ENCODE data around the gene DSE. TPM values are rescaled to one million over a fixed set of nuclear protein-coding genes. Genes with fewer than 3 reads are reported as not detected.

DSE gene
- polyA plus RNA-seq, 3 donors = 14.6 to 36.5 (median 28.4) TPM

DNA sequence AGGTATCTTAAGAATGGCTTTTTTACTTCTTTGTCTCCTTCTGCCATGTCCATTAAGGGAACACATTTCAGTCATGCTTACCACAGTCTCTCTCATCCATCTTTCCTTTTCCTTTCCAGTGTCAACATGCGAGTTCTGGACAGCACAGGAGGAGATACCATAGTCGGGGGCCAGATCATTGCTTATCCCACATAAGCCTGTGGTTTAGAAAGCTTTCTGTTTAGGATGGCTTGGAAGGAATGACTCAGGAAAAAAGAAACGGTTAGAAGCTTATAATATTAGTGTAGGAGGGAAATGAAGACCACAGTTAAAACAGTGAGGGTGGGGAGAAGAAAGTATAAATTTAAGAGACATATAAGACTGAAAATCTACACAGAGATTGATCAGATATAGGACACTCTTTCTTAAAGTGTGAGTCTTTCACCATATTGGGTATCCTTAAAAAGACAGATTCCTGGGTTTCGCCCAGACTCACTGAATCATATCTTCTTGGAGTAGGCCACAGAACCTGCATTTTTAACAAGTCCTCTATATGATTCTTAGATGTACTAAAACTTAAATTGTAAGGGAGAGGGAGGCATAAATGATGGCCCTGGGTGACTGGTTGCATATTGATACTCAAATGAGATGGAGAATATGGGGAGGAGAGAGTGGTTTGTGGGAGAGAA is 36.1 kb downstream of the DSE start:
- peaks cover 0 to 1% (median 0%) of the 10 kb centered on the region in 3 donors for H3K27me3 Mint-ChIP-seq (ENCODE audit: low read depth in 3 of 3)
- H3K27ac Mint-ChIP-seq = peak overlapping the region in 4 of 7 donors; percentile 0 to 73 (median 50)
- no peak overlapping the region for H3K4me2 ChIP-seq (replicated peaks; ENCODE audit: extremely low read depth, low read length, poor library complexity, severe bottlenecking)
- H3K4me1 Mint-ChIP-seq = peaks cover 53% of the 10 kb centered on the region
- TF ChIP-seq, protein P1, sequence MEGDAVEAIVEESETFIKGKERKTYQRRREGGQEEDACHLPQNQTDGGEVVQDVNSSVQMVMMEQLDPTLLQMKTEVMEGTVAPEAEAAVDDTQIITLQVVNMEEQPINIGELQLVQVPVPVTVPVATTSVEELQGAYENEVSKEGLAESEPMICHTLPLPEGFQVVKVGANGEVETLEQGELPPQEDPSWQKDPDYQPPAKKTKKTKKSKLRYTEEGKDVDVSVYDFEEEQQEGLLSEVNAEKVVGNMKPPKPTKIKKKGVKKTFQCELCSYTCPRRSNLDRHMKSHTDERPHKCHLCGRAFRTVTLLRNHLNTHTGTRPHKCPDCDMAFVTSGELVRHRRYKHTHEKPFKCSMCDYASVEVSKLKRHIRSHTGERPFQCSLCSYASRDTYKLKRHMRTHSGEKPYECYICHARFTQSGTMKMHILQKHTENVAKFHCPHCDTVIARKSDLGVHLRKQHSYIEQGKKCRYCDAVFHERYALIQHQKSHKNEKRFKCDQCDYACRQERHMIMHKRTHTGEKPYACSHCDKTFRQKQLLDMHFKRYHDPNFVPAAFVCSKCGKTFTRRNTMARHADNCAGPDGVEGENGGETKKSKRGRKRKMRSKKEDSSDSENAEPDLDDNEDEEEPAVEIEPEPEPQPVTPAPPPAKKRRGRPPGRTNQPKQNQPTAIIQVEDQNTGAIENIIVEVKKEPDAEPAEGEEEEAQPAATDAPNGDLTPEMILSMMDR (IDR thresholded peaks at IDR 0.05) = no peak
- H3K9me3 Mint-ChIP-seq = no peaks in the 10 kb centered on the region
- no peaks in the 10 kb centered on the region for H3K27me3 ChIP-seq (ENCODE audit: control insufficient read depth in 2 of 2, insufficient read depth in 2 of 2, low read length in 2 of 2)
- peaks cover 0 to 3% of the 10 kb centered on the region in 2 donors for H3K36me3 ChIP-seq (replicated peaks in 1 of 2; ENCODE audit: control insufficient read depth in 1 of 2, insufficient read depth in 2 of 2, low read length in 2 of 2)
- H4K20me1 ChIP-seq (ENCODE audit: insufficient read depth, low read length) = peaks cover 53% of the 10 kb centered on the region
- H3K36me3 Mint-ChIP-seq = peaks cover 12 to 13% of the 10 kb centered on the region in 2 donors
- H3K27ac ChIP-seq (ENCODE audit: low read depth in 1 of 2, low read length in 2 of 2) = no peak overlapping the region
- 0% methylated on average over 1 of the region's 4 CpGs for WGBS (ENCODE audit: insufficient coverage)
- H3K4me1 ChIP-seq (ENCODE audit: control insufficient read depth in 1 of 2, insufficient read depth in 2 of 2, low read length in 2 of 2) = peaks cover 40 to 44% of the 10 kb centered on the region in 2 donors
- no peaks in the 10 kb centered on the region for H3K9me3 ChIP-seq (replicated peaks in 1 of 2; ENCODE audit: control insufficient read depth in 1 of 2, insufficient read depth in 1 of 2, low read length in 2 of 2)
- no peak overlapping the region for H3K4me3 Mint-ChIP-seq
- H2AFZ ChIP-seq (ENCODE audit: insufficient read depth, low read depth, low read length, poor library complexity, severe bottlenecking) = no peak overlapping the region
- no peak overlapping the region for H3K4me3 ChIP-seq (replicated peaks in 1 of 3; ENCODE audit: low read depth in 2 of 3, low read length in 3 of 3)
- H3K9ac ChIP-seq (ENCODE audit: insufficient read depth, low read length, poor library complexity, severe bottlenecking) = no peak overlapping the region
- DNase-seq = no peak
- intact Hi-C loops (cut with micrococcal nuclease) = loop anchor here in 1 of 2 donors (5.0 kb wide), 1 partner anchor 35 kb away; the partner anchor contains the start of gene DSE
- peaks cover 26% of the 10 kb centered on the region for H3K79me2 ChIP-seq (ENCODE audit: insufficient read depth, low read length)

- Histone ChIP-seq H3K4me2 (replicated peaks; ENCODE audit: extremely low read depth, low read length, poor library complexity, severe bottlenecking) (no peak overlapping the region), H2AFZ (ENCODE audit: insufficient read depth, low read depth, low read length, poor library complexity, severe bottlenecking) (no peak overlapping the region), H3K27ac (ENCODE audit: low read depth in 1 of 2, low read length in 2 of 2) (no peak overlapping the region), H3K4me1 (ENCODE audit: control insufficient read depth in 1 of 2, insufficient read depth in 2 of 2, low read length in 2 of 2) (peaks cover 40 to 44% of the 10 kb centered on the region in 2 donors), H3K79me2 (ENCODE audit: insufficient read depth, low read length) (peaks cover 41% of the 10 kb centered on the region), H3K9ac (ENCODE audit: insufficient read depth, low read length, poor library complexity, severe bottlenecking) (no peak overlapping the region), H3K9me3 (replicated peaks in 1 of 2; ENCODE audit: control insufficient read depth in 1 of 2, insufficient read depth in 1 of 2, low read length in 2 of 2) (no peaks in the 10 kb centered on the region), H3K27me3 (ENCODE audit: control insufficient read depth in 2 of 2, insufficient read depth in 2 of 2, low read length in 2 of 2) (no peaks in the 10 kb centered on the region), H3K36me3 (replicated peaks in 1 of 2; ENCODE audit: control insufficient read depth in 1 of 2, insufficient read depth in 2 of 2, low read length in 2 of 2) (peaks cover 0 to 3% of the 10 kb centered on the region in 2 donors), H3K4me3 (replicated peaks in 1 of 3; ENCODE audit: low read depth in 2 of 3, low read length in 3 of 3) (no peak overlapping the region), H4K20me1 (ENCODE audit: insufficient read depth, low read length) (peaks cover 61% of the 10 kb centered on the region)
- intact Hi-C loops (cut with micrococcal nuclease) = loop anchor here in 1 of 2 donors (5.0 kb wide), 1 partner anchor 36 kb away; the partner anchor contains the start of gene DSE
- H3K9me3 Mint-ChIP-seq = no peaks in the 10 kb centered on the region
- H3K4me1 Mint-ChIP-seq = peaks cover 61% of the 10 kb centered on the region
- no peak overlapping the region for H3K27ac Mint-ChIP-seq
- no peak overlapping the region for H3K4me3 Mint-ChIP-seq
- H3K27me3 Mint-ChIP-seq (ENCODE audit: low read depth in 3 of 3) = peaks cover 0 to 1% (median 0%) of the 10 kb centered on the region in 3 donors
- TF ChIP-seq, protein P1 (IDR thresholded peaks at IDR 0.05) = no peak
- H3K36me3 Mint-ChIP-seq = peaks cover 12 to 13% of the 10 kb centered on the region in 2 donors
- WGBS (ENCODE audit: insufficient coverage) = 100% methylated on average over 3 of the region's 4 CpGs
- no peak for DNase-seq
These were observed 37.7 kb downstream of the DSE start for GRCh38 chr6:116408491-116408890.
